ENCODE data around the gene HPS1. TPM values are rescaled to one million over a fixed set of nuclear protein-coding genes. Genes with fewer than 3 reads are reported as not detected.

Gene HPS1
- total RNA-seq, 2 experiments from 2014 or later: 53.2 to 68.7 TPM

DNA sequence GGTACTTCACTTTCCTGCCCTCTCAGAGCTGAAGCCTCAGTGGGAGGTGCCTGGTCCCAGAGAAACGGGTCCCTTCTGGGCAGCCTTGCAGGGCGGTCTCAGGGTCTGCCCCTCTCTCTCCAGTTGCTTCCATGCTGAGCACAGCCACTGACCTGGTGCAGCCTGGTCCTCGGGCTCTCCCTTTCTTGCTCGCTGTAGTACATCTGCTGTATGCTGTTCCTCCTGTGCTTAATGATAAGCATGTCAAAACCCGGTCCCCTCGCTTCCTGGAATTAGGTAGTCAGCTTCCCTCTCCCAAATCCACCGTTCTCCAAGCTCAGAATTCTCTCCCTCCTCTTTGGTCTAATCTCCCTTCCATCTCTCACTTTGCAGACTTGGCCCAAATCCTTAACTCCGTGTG lies 11.0 kb upstream of the HPS1 start:
- BruUV-seq (replicated peaks): no TSS peak
- no peak overlapping the region for H3K4me2 ChIP-seq (ENCODE audit: low read length)

DNA sequence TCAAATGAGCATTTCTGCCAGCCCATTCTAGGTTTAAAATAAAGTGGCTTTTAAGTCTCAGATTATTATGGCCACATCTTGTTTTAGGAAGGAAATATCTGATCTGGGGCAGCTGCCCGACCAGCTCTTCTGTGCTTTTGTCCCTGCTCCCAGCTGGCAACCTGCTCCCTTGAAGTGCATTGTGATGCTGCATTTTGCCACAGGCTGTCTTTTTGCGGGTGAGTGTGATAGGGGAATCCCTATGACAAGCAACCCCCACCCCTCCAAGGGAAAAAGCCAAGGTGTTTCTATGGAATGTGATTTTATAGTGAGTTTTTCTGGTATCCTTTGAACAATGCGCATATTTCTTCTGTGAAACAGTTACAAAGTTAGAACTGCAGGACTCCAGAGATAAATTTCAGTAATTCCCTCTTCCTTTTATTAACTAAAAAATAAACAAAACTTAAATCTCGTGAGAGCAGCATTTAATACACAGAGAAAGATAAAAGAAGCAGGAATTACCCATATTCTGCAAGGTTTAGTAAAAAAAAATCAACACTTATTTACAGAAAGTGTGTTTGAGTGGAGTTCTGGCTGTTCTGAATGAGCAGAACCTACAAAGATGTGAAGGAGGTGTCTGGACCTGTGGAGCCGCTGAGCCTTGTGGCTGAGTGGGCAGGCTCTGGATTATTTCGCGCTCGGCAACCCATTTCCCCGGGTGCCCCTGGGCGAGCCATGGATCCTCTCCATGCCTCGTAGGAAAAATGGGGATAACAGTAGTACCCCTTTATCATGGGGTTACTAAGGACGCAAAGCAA lies 10.1 kb upstream of the HPS1 start:
- ChIA-PET POLR2A (no interaction called here), CTCF (ENCODE audit: unreplicated experiment) (no interaction called here)
- no peak for DNase-seq (ENCODE audit: low spot score)
- Histone ChIP-seq H3K9me2 (ENCODE audit: insufficient read depth, low read length) (no peaks in the 10 kb centered on the region), H3K36me3 (ENCODE audit: insufficient read depth, low read length) (no peaks in the 10 kb centered on the region), H3K4me1 (ENCODE audit: insufficient read depth, low read length, poor library complexity, severe bottlenecking) (no peaks in the 10 kb centered on the region), H2AFZ (ENCODE audit: low read length) (no peak overlapping the region), H3K9me3 (ENCODE audit: low read length) (no peaks in the 10 kb centered on the region), H4K20me1 (ENCODE audit: insufficient read depth, low read length) (no peaks in the 10 kb centered on the region), H3K4me3 (ENCODE audit: low read depth, low read length, poor library complexity, severe bottlenecking) (no peak overlapping the region), H3K27ac (ENCODE audit: low read depth, low read length, poor library complexity, severe bottlenecking) (no peak overlapping the region), H3K4me2 (ENCODE audit: low read length) (no peak overlapping the region), H3K79me2 (ENCODE audit: insufficient read depth, low read depth, low read length) (no peaks in the 10 kb centered on the region)
- TF ChIP-seq, protein P1, sequence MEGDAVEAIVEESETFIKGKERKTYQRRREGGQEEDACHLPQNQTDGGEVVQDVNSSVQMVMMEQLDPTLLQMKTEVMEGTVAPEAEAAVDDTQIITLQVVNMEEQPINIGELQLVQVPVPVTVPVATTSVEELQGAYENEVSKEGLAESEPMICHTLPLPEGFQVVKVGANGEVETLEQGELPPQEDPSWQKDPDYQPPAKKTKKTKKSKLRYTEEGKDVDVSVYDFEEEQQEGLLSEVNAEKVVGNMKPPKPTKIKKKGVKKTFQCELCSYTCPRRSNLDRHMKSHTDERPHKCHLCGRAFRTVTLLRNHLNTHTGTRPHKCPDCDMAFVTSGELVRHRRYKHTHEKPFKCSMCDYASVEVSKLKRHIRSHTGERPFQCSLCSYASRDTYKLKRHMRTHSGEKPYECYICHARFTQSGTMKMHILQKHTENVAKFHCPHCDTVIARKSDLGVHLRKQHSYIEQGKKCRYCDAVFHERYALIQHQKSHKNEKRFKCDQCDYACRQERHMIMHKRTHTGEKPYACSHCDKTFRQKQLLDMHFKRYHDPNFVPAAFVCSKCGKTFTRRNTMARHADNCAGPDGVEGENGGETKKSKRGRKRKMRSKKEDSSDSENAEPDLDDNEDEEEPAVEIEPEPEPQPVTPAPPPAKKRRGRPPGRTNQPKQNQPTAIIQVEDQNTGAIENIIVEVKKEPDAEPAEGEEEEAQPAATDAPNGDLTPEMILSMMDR (conservative IDR thresholded peaks at IDR 0.05; ENCODE audit: low read length): no peak
- no peak for TF ChIP-seq EZH2phosphoT487 (IDR thresholded peaks at IDR 0.05; ENCODE audit: borderline replicate concordance, low read depth, low read length)
- BruUV-seq (replicated peaks): no TSS peak
- intact Hi-C loops (cut with micrococcal nuclease; ENCODE audit: unreplicated experiment): no loop called here

More for the DNA sequence above, 11.0 kb upstream of the HPS1 start:
- H3K9me2 ChIP-seq (ENCODE audit: insufficient read depth, low read length): no peaks in the 10 kb centered on the region
- H2AFZ ChIP-seq (ENCODE audit: low read length): no peak overlapping the region
- H3K79me2 ChIP-seq (ENCODE audit: insufficient read depth, low read depth, low read length): no peaks in the 10 kb centered on the region
- TF ChIP-seq, protein P1 (conservative IDR thresholded peaks at IDR 0.05; ENCODE audit: low read length): no peak
- no peak for TF ChIP-seq EZH2phosphoT487 (IDR thresholded peaks at IDR 0.05; ENCODE audit: borderline replicate concordance, low read depth, low read length)
- no peaks in the 10 kb centered on the region for H3K9me3 ChIP-seq (ENCODE audit: low read length)
- ChIA-PET CTCF (ENCODE audit: unreplicated experiment) (no interaction called here), POLR2A (no interaction called here)
- no peaks in the 10 kb centered on the region for H3K36me3 ChIP-seq (ENCODE audit: insufficient read depth, low read length)
- no peaks in the 10 kb centered on the region for H4K20me1 ChIP-seq (ENCODE audit: insufficient read depth, low read length)
- intact Hi-C loops (cut with micrococcal nuclease; ENCODE audit: unreplicated experiment): no loop called here
- no peak overlapping the region for H3K4me3 ChIP-seq (ENCODE audit: low read depth, low read length, poor library complexity, severe bottlenecking)
- no peak overlapping the region for H3K27ac ChIP-seq (ENCODE audit: low read depth, low read length, poor library complexity, severe bottlenecking)
- DNase-seq (ENCODE audit: low spot score): no peak
- H3K4me1 ChIP-seq (ENCODE audit: insufficient read depth, low read length, poor library complexity, severe bottlenecking): no peaks in the 10 kb centered on the region

DNA sequence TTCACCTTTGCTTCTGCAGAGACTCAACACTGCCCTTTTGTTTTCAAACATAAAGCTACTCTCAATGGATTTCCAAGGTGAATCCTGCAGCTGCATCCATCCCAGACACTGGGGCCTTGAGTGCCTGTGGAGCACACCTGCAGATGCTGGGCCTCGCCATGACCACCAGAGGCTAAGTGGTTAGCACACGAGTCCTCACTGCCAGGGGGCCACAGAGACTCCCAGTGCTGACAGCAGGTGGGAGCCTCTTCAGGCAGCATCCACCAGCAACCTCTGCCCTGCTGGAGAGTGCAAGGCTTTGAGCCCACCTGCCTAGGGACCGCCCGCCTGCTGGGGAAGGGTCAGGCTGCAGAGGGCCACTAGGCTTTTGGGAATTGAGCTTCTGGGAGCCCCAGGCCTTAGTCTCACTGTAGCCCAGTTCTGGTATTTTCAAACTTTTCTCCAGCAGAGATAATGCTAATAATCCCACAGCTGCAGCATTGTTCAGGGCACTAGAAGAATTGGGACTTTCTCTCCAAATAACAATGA lies 9.4 kb upstream of the HPS1 start:
- no peak overlapping the region for H3K27ac ChIP-seq (ENCODE audit: low read depth, low read length, poor library complexity, severe bottlenecking)
- H3K9me2 ChIP-seq (ENCODE audit: insufficient read depth, low read length): no peaks in the 10 kb centered on the region
- H3K4me3 ChIP-seq (ENCODE audit: low read depth, low read length, poor library complexity, severe bottlenecking): no peak overlapping the region
- DNase-seq (ENCODE audit: low spot score): no peak
- H4K20me1 ChIP-seq (ENCODE audit: insufficient read depth, low read length): no peaks in the 10 kb centered on the region
- intact Hi-C loops (cut with micrococcal nuclease; ENCODE audit: unreplicated experiment): no loop called here
- H3K4me2 ChIP-seq (ENCODE audit: low read length): no peak overlapping the region
- CTCF ChIA-PET (ENCODE audit: unreplicated experiment): no interaction called here
- no TSS peak for BruUV-seq (replicated peaks)
- POLR2A ChIA-PET: no interaction called here
- H3K79me2 ChIP-seq (ENCODE audit: insufficient read depth, low read depth, low read length): no peaks in the 10 kb centered on the region
- no peak overlapping the region for H2AFZ ChIP-seq (ENCODE audit: low read length)
- no peaks in the 10 kb centered on the region for H3K4me1 ChIP-seq (ENCODE audit: insufficient read depth, low read length, poor library complexity, severe bottlenecking)
- no peaks in the 10 kb centered on the region for H3K36me3 ChIP-seq (ENCODE audit: insufficient read depth, low read length)
- no peaks in the 10 kb centered on the region for H3K9me3 ChIP-seq (ENCODE audit: low read length)
- TF ChIP-seq, protein P1 (conservative IDR thresholded peaks at IDR 0.05; ENCODE audit: low read length): no peak
- TF ChIP-seq EZH2phosphoT487 (IDR thresholded peaks at IDR 0.05; ENCODE audit: borderline replicate concordance, low read depth, low read length): no peak

Data from OCI-LY7 (cell line).